GM21447 (cell line): ENCODE data around the gene RPS3.

Experiments used
- ATAC-seq: cut with Tn5 transposase; IDR thresholded peaks from one replicate; pipeline ENCODE4 v1.9.1; 2021; ENCODE audit not compliant: unreplicated experiment

The RPS3 gene

GRCh38 chr11:75413864-75414263, 14.5 kb downstream of the RPS3 start:
- no peak for ATAC-seq

GRCh38 chr11:75420224-75421034, 21.1 kb downstream of the RPS3 start:
- no peak for ATAC-seq

GRCh38 chr11:75421035-75421602, 21.8 kb downstream of the RPS3 start:
- ATAC-seq = no peak

GRCh38 chr11:75421902-75422247, 22.6 kb downstream of the RPS3 start:
- no peak for ATAC-seq

GRCh38 chr11:75422248-75423231, 23.2 kb downstream of the RPS3 start:
- ATAC-seq = no peak

- ATAC-seq = no peak
These were observed 24.4 kb downstream of the RPS3 start for GRCh38 chr11:75423721-75424120.

GRCh38 chr11:75424396-75424795, 25.1 kb downstream of the RPS3 start:
- ATAC-seq = no peak

GRCh38 chr11:75425422-75425821, 26.1 kb downstream of the RPS3 start:
- no peak for ATAC-seq

- no peak for ATAC-seq
These were observed 27.4 kb downstream of the RPS3 start for GRCh38 chr11:75426720-75427086.

GRCh38 chr11:75427181-75427580, 27.9 kb downstream of the RPS3 start:
- ATAC-seq = no peak

- ATAC-seq = peak; percentile 63
These were observed 29.0 kb downstream of the RPS3 start for GRCh38 chr11:75428281-75428724.

- no peak for ATAC-seq
These were observed 29.8 kb downstream of the RPS3 start for GRCh38 chr11:75428989-75429640.

- no peak for ATAC-seq
These were observed 30.3 kb downstream of the RPS3 start for GRCh38 chr11:75429641-75429901.

- no peak for ATAC-seq
These were observed 30.8 kb downstream of the RPS3 start for GRCh38 chr11:75429902-75430713.

- no peak for ATAC-seq
These were observed 31.6 kb downstream of the RPS3 start for GRCh38 chr11:75430714-75431532.

- no peak for ATAC-seq
These were observed 32.5 kb downstream of the RPS3 start for GRCh38 chr11:75431533-75432525.

GRCh38 chr11:75432911-75433321, 33.6 kb downstream of the RPS3 start, which contains the start of gene KLHL35:
Gene KLHL35, minus strand, starts transcription at chr11:75433203. Its CDS starts 2,574 bp downstream, at chr11:75430629.
- no peak for ATAC-seq

GRCh38 chr11:75433443-75433842, 34.1 kb downstream of the RPS3 start:
- ATAC-seq = no peak
